Psoas muscle (tissue), 8 donors: ENCODE data around the gene LRP5. TPM values are rescaled to one million over a fixed set of nuclear protein-coding genes. Genes with fewer than 3 reads are reported as not detected.

Experiments used
- ATAC-seq, 4 donors: fragments of 200-7000 bp; cut with Tn5 transposase; one replicate each; pipeline ENCODE4 v1.9.1; 2020; ENCODE audit warnings: moderate library complexity in 3 of 4, mild to moderate bottlenecking in 2 of 4
- DNase-seq, 2 donors: peaks; one replicate each; pipeline ENCODE4 v3.0.0-alpha.2; 2020
- H3K27ac ChIP-seq: fragments of 200-600 bp; one replicate; pipeline ENCODE4 v1.8.0; 2022
- H3K27me3 ChIP-seq, 3 donors: fragments of 200-600 bp in 1 of 3; one replicate each; pipeline versions ENCODE4 v1.6.1 to v1.8.0; 2013 to 2022; ENCODE audit warnings: low read length in 2 of 3, mild to moderate bottlenecking in 2 of 3, moderate library complexity in 1 of 3; ENCODE audit not compliant: insufficient read depth in 3 of 3
- H3K36me3 ChIP-seq, 2 donors: fragments of 200-600 bp in 1 of 2; one replicate each; pipeline versions ENCODE4 v1.6.1 to v1.8.0; 2013 to 2022; ENCODE audit warnings: low read depth in 1 of 2, mild to moderate bottlenecking in 1 of 2, moderate library complexity in 1 of 2; ENCODE audit not compliant: insufficient read depth in 1 of 2
- H3K4me1 ChIP-seq: fragments of 200-600 bp; one replicate; pipeline ENCODE4 v1.8.0; 2022
- H3K4me3 ChIP-seq: fragments of 200-600 bp; one replicate; pipeline ENCODE4 v1.8.0; 2022; ENCODE audit warnings: mild to moderate bottlenecking
- H3K9me3 ChIP-seq: fragments of 200-600 bp; one replicate; pipeline ENCODE4 v1.8.0; 2022
- WGBS, 3 donors: extraction: QIAGEN DNeasy Blood & Tissue Kit; methylation state at CpG; one replicate each; pipeline versions ENCODE4 v1.1.6 to v1.1.7; 2013; 5-methylcytosine and 5-hydroxymethylcytosine counted together
- intact Hi-C, 2 donors: fragments of 100-400 bp; cut with DNase I; formaldehyde crosslinking; loops; one replicate each; pipeline versions ENCODE4 v1.11.0 to v1.14.2; 2022
- polyA plus RNA-seq, 3 donors: library from polyadenylated mRNA; stranded (reverse); fragments of 200-250 nt; gene quantifications; one replicate each; pipeline ENCODE4 v1.2.3, GENCODE V29; 2013
- total RNA-seq, 4 donors: library from RNA; stranded (reverse); fragmentation: NEBNext Ultra II Directional in 2 of 4; extraction: Animal tissue kit (Norgen Biotek cat#: 25700) in 2 of 4; gene quantifications; one replicate each; pipeline versions ENCODE4 v1.2.1 to v1.2.4, GENCODE V29; 2021 to 2023
- TF ChIP-seq, protein P1 (sequence below): fragments of 200-600 bp; IDR thresholded peaks from one replicate; pipeline ENCODE4 v1.8.0; 2022; ENCODE audit warnings: antibody characterized with exemption
- donor health status: healthy with polysubstance abuse.
- donor health status: DM: no; HTN: no; CAD: no; lungs with moderate emphysema.
- donor health status: Bipolar disorder and iron deficiency.
- donor health status: healthy.
- donor health status: DM: yes; HTN: yes; CAD: no.
- donor health status: DM: no; HTN: no; CAD: no.
- donor health status: DM: no; HTN: no; CAD: no.
- donor health status: DM: yes; HTN: yes; CAD: no.

LRP5 gene
- total and polyA plus RNA-seq, 7 donors = 5.3 to 19.2 (median 16.7) TPM

DNA sequence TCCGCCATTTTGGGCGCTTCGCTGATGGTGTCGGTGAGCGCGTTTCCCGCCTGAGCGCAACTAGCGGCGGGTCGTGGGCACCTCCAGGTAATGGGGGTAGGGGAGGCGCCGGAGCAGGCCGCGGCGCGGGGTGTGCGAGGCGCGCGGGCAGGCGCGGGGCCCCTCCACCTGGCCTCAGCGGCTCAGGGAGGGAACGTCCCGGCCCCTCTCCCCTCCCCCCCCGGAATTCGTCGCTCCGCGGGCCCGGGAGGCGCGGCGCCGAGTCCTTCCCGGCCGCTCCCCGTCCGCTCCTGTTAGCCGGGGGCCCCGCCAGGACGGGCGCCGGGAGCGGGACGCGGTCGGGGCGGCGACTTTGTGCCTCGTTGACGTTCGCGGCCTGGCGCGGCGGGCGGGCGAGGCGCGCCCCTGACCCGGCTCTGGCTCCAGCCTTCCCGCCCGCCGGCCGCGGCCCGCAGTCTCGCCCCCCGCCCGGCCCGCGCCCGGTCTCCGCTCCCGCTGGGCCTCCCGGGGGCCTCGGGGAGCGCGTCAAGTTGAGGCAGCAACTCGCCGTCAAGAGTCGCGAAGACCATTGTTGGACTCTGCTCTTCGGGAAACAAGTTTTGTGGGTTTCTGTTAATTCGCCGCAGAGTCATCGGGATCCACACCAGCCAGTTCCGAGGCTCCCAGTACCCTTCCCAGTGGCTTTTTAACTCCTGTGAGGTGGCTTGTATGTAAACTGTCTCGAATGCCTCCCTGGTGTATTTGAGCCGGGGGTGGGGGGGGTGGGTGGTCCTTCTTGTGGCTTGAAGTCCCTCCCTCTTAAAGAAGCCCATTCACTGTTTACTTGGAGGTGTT lies 148.6 kb downstream of the LRP5 start, which contains the start of gene PPP6R3:
Gene PPP6R3 (plus strand): TSS at position 12 of the 834 bp plus-strand sequence. CDS start 76,913 bp downstream, outside the sequence.
- H3K9me3 ChIP-seq = no peaks in the 10 kb centered on the region
- H3K36me3 ChIP-seq = no peaks in the 10 kb centered on the region
- 0 to 1% (median 0%) methylated on average over 48 to 89 of the region's 92 CpGs for WGBS, 3 donors
- no peak for DNase-seq
- TF ChIP-seq, protein P1, sequence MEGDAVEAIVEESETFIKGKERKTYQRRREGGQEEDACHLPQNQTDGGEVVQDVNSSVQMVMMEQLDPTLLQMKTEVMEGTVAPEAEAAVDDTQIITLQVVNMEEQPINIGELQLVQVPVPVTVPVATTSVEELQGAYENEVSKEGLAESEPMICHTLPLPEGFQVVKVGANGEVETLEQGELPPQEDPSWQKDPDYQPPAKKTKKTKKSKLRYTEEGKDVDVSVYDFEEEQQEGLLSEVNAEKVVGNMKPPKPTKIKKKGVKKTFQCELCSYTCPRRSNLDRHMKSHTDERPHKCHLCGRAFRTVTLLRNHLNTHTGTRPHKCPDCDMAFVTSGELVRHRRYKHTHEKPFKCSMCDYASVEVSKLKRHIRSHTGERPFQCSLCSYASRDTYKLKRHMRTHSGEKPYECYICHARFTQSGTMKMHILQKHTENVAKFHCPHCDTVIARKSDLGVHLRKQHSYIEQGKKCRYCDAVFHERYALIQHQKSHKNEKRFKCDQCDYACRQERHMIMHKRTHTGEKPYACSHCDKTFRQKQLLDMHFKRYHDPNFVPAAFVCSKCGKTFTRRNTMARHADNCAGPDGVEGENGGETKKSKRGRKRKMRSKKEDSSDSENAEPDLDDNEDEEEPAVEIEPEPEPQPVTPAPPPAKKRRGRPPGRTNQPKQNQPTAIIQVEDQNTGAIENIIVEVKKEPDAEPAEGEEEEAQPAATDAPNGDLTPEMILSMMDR = no peak
- H3K27me3 ChIP-seq = no peaks in the 10 kb centered on the region
- peaks cover 40% of the 10 kb centered on the region for H3K4me1 ChIP-seq
- peak within 1 kb of the TSS; percentile 94 for H3K4me3 ChIP-seq
- intact Hi-C loops = loop anchor here (5.0 to 10.0 kb wide), 4 partner anchors 36 to 121 kb away; no protein-coding TSS in a partner anchor
- H3K27ac ChIP-seq = peak within 1 kb of the TSS; percentile 99
- peak; percentile 51 to 71 (median 68) for ATAC-seq

GRCh38 chr11:68461575-68461917 lies 149.2 kb downstream of the LRP5 start:
- H3K27me3 ChIP-seq = no peaks in the 10 kb centered on the region
- no peak for DNase-seq
- peaks cover 46% of the 10 kb centered on the region for H3K4me1 ChIP-seq
- peak overlapping the region; percentile 99 for H3K27ac ChIP-seq
- peak overlapping the region; percentile 94 for H3K4me3 ChIP-seq
- TF ChIP-seq, protein P1 = no peak
- H3K36me3 ChIP-seq = no peaks in the 10 kb centered on the region
- 0 to 1% (median 1%) methylated on average over 12 of the region's 12 CpGs for WGBS, 3 donors
- ATAC-seq = no peak
- intact Hi-C loops = loop anchor here (5.0 to 10.0 kb wide), 4 partner anchors 36 to 121 kb away; no protein-coding TSS in a partner anchor
- no peaks in the 10 kb centered on the region for H3K9me3 ChIP-seq

- Histone ChIP-seq H3K4me3 (peak overlapping the region; percentile 94), H3K4me1 (peaks cover 66% of the 10 kb centered on the region), H3K9me3 (no peaks in the 10 kb centered on the region), H3K36me3 (no peaks in the 10 kb centered on the region), H3K27me3 (no peaks in the 10 kb centered on the region), H3K27ac (peak overlapping the region; percentile 46)
- 22 to 58% (median 38%) methylated on average over 1 of the region's 1 CpG for WGBS, 3 donors
- intact Hi-C loops = loop anchor here (5.0 to 10.0 kb wide), 4 partner anchors 34 to 119 kb away; no protein-coding TSS in a partner anchor
- ATAC-seq (no peak), DNase-seq (no peak)
- TF ChIP-seq, protein P1 = no peak
Observed at GRCh38 chr11:68463714-68464113, 151.3 kb downstream of the LRP5 start.

- Histone ChIP-seq H3K4me3 (peak overlapping the region; percentile 12), H3K36me3 (no peaks in the 10 kb centered on the region), H3K27ac (peak overlapping the region; percentile 44), H3K27me3 (no peaks in the 10 kb centered on the region), H3K9me3 (no peaks in the 10 kb centered on the region), H3K4me1 (peaks cover 97% of the 10 kb centered on the region)
- 53 to 70% (median 53%) methylated on average over 8 of the region's 8 CpGs for WGBS, 3 donors
- ATAC-seq (no peak), DNase-seq (no peak)
- TF ChIP-seq, protein P1 = no peak
- intact Hi-C loops = loop anchor here (5.0 to 10.0 kb wide), 3 partner anchors 57 to 110 kb away; no protein-coding TSS in a partner anchor
Observed at GRCh38 chr11:68467201-68467834, 154.9 kb downstream of the LRP5 start.
